Measurements from ENCODE around the gene SEPTIN5. TPM values are rescaled to one million over a fixed set of nuclear protein-coding genes. Genes with fewer than 3 reads are reported as not detected.

SEPTIN5 gene
- total RNA-seq, 4 donors from 2014 or later = 21.9 to 51.1 (median 26.4) TPM

DNA sequence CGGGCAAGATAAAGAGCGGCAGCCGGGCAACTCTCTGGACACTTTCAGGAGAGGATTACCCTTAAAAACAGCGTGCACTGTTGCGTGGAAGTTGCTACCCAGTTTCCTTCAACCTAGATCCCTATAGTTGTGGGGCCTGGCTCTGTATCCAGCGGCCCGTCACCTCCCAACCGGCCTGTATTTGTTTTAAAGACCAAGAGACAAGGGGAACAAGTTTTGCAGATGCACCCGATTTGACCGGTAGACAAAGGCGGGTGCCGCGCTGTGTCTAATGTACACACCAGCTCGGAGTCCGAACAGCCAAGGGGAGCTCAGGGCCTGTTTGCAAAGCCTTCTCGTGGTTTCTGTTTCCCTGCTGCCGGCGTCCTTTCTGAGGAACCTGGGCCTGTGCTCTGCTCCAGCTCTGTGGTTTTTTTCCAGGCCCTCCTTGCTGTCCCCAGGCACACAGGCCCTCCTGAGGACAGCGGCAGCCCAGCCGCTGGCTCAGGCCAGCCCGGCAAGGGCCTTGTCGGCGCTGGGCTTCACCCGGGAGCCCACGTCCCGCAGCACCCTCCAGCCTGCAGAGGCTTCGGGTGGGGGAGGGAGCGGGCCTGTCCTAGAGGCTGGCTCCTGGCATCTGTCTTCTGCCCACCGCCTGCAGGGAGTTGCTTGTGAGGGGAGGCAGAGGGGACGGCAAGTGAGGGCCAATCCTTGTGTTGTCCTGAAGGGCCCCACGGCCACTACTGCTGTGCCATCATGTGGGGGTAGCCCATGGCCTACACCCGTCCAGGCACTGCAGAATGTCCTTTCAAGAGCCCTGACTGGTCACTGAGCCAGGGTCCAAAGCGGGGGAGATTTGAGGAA lies 47.6 kb downstream of the SEPTIN5 start:
- H3K9me3 ChIP-seq = no peaks in the 10 kb centered on the region
- WGBS, 2 donors (ENCODE audit: low coverage in 1 of 2) = 89 to 90% methylated on average over 2 to 5 of the region's 33 CpGs
- TF ChIP-seq, protein P1, sequence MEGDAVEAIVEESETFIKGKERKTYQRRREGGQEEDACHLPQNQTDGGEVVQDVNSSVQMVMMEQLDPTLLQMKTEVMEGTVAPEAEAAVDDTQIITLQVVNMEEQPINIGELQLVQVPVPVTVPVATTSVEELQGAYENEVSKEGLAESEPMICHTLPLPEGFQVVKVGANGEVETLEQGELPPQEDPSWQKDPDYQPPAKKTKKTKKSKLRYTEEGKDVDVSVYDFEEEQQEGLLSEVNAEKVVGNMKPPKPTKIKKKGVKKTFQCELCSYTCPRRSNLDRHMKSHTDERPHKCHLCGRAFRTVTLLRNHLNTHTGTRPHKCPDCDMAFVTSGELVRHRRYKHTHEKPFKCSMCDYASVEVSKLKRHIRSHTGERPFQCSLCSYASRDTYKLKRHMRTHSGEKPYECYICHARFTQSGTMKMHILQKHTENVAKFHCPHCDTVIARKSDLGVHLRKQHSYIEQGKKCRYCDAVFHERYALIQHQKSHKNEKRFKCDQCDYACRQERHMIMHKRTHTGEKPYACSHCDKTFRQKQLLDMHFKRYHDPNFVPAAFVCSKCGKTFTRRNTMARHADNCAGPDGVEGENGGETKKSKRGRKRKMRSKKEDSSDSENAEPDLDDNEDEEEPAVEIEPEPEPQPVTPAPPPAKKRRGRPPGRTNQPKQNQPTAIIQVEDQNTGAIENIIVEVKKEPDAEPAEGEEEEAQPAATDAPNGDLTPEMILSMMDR (IDR thresholded peaks at IDR 0.05) = no peak
- TF ChIP-seq POLR2A (IDR thresholded peaks at IDR 0.05) (no peak), POLR2AphosphoS5 (IDR thresholded peaks at IDR 0.05) (no peak), EP300 (IDR thresholded peaks at IDR 0.05) (no peak)
- H3K4me1 ChIP-seq = peaks cover 0 to 52% (median 9%) of the 10 kb centered on the region in 3 donors
- peak overlapping the region in 1 of 2 donors; percentile 37 for H3K4me3 ChIP-seq
- ATAC-seq = no peak
- H3K36me3 ChIP-seq = no peaks in the 10 kb centered on the region
- H3K27ac ChIP-seq = no peak overlapping the region
- peaks cover 95% of the 10 kb centered on the region for H3K27me3 ChIP-seq

DNA sequence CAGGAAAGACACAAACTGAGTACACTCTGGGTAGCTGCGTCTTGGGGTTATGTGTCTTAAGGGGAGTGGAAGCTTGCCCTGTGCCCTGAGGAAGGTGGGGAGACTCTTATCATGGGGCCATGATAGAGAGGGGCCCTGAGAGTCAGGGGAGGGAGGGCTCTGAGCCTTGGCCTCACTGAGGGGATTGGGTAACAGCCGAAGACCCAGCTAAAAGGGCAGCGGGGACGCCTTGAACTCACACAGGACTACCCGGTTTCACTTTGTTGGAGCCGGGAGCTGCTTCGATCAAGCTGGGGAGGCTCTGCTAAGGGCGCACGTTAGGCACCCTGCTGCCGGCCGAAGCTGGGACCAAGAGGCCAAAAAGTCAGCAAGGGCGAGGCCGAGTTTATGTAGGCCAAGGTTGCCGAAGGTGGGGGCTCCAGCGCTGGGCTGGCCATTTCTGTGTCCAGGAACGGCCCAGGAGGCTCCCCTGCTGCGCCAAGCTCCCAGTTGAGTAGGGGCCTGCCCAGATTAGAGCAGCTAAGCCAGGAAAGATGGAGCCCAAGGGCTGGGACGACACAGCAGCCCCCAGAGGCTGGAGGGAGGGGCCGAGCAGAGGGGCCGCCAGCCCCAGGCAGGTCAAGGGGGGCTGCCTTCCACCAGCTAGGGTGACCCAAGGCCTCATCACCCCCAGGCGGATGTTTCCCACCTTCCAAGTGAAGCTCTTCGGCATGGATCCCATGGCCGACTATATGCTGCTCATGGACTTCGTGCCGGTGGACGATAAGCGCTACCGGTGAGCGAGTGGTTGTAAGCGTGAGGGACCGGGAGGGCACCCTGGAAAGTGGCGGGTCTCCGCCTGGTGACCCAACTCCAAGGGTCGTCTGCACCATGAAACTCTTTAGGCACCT lies 48.5 kb downstream of the SEPTIN5 start:
- no peak for TF ChIP-seq POLR2A (IDR thresholded peaks at IDR 0.05)
- no peak for TF ChIP-seq EP300 (IDR thresholded peaks at IDR 0.05)
- no peak for TF ChIP-seq POLR2AphosphoS5 (IDR thresholded peaks at IDR 0.05)
- TF ChIP-seq, protein P1 (IDR thresholded peaks at IDR 0.05) = no peak
- Histone ChIP-seq H3K4me1 (peaks cover 0 to 55% (median 9%) of the 10 kb centered on the region in 3 donors), H3K9me3 (no peaks in the 10 kb centered on the region), H3K27ac (no peak overlapping the region), H3K36me3 (no peaks in the 10 kb centered on the region), H3K27me3 (peaks cover 95% of the 10 kb centered on the region), H3K4me3 (no peak overlapping the region)
- ATAC-seq = no peak
- 60 to 88% methylated on average over 1 to 4 of the region's 34 CpGs for WGBS, 2 donors (ENCODE audit: low coverage in 1 of 2)

DNA sequence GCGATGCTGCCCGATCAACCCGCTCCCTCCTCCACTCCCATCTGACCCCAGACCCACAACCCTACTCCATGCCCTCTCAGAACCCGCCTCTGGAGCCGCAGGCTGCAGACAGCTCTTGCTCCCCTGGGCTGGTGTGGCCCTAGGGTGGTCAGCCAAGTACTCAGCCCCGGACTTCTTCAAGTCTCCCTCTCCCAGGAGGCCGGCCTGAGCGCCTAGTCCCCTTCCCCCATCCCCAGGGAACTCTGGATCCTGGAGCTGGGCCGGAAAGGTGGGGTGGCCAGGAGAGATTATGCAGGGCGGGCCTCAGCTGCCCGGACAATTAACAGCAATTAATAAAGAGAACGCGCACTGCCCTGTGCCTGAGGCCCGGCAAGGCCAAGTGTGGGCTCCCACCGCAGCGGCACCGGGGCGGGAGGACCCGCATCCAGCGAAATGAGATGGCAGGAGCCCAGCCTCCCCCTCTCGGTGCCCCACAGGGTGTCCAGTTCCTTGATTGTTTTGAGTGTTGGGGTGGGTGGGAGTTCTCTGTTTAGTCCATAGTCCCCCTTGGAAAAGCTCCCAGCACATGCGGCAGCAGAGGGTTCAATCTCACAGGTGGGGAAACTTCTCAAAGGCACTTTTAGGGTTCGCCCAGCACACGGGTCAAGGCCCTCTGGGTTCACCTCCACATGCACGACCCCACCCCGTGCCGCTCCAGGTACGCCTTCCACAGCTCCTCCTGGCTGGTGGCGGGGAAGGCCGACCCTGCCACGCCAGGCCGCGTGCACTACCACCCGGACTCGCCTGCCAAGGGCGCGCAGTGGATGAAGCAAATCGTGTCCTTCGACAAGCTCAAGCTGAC lies 49.4 kb downstream of the SEPTIN5 start:
- no peak for ATAC-seq
- Histone ChIP-seq H3K4me3 (no peak overlapping the region), H3K27ac (no peak overlapping the region), H3K9me3 (no peaks in the 10 kb centered on the region), H3K36me3 (no peaks in the 10 kb centered on the region), H3K4me1 (peaks cover 0 to 58% (median 9%) of the 10 kb centered on the region in 3 donors), H3K27me3 (peaks cover 95% of the 10 kb centered on the region)
- TF ChIP-seq POLR2A (IDR thresholded peaks at IDR 0.05) (no peak), EP300 (IDR thresholded peaks at IDR 0.05) (no peak), POLR2AphosphoS5 (IDR thresholded peaks at IDR 0.05) (no peak)
- TF ChIP-seq, protein P1 (IDR thresholded peaks at IDR 0.05) = no peak
- WGBS, 2 donors (ENCODE audit: low coverage in 1 of 2) = no CpG with 5 or more reads among the region's 39 CpGs

DNA sequence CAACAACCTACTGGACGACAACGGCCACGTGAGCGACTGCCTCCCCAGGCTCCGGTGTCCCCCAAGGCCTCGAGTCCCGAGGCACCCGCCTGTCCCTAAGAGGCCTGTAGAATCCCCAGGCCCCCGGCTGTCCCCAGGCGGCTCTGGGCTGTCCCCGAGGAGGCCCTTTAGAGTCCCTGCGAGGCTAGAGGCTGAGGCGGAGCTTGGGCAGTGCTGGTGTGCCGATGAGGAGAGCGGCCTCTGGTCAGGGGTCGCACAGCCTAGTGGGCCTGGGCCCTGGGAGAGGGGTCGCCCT lies 49.9 kb downstream of the SEPTIN5 start:
- no peak overlapping the region for H3K4me3 ChIP-seq
- TF ChIP-seq EP300 (IDR thresholded peaks at IDR 0.05) (no peak), POLR2AphosphoS5 (IDR thresholded peaks at IDR 0.05) (no peak), POLR2A (IDR thresholded peaks at IDR 0.05) (no peak)
- TF ChIP-seq, protein P1 (IDR thresholded peaks at IDR 0.05) = no peak
- peaks cover 95% of the 10 kb centered on the region for H3K27me3 ChIP-seq
- H3K36me3 ChIP-seq = no peaks in the 10 kb centered on the region
- no peak overlapping the region for H3K27ac ChIP-seq
- 100% methylated on average over 1 of the region's 17 CpGs; no CpG with 5 or more reads in 1 of the 2 donors for WGBS, 2 donors (ENCODE audit: low coverage in 1 of 2)
- ATAC-seq = no peak
- peaks cover 0 to 53% (median 9%) of the 10 kb centered on the region in 3 donors for H3K4me1 ChIP-seq
- H3K9me3 ChIP-seq = no peaks in the 10 kb centered on the region

Data from gastroesophageal sphincter (tissue), 4 donors.